HCT116 (cell line): ENCODE results near the gene FBXO42.

Source experiments
- CBX3 ChIP-seq: IDR thresholded peaks from 2 replicates; pipeline ENCODE4 v1.6.1; 2012; ENCODE audit warnings: low read depth
- EGR1 ChIP-seq: IDR thresholded peaks from 2 replicates; pipeline ENCODE4 v1.6.1; 2012; ENCODE audit warnings: low read depth
- EZH2 ChIP-seq: fragments of 200-600 bp; sonication (generic); IDR thresholded peaks from 2 replicates; pipeline ENCODE4 v1.6.1; 2017; ENCODE audit warnings: antibody characterized with exemption, mixed run types
- JUND ChIP-seq: IDR thresholded peaks from 2 replicates; pipeline ENCODE4 v1.6.1; 2012
- POLR2A ChIP-seq: IDR thresholded peaks from 2 replicates; pipeline ENCODE4 v1.7.0; 2011; ENCODE audit warnings: borderline replicate concordance; ENCODE audit not compliant: insufficient read depth, insufficient read length; ENCODE audit errors: extremely low read depth
- TCF7L2 ChIP-seq: IDR thresholded peaks from 2 replicates; pipeline ENCODE4 v1.7.0; 2011; ENCODE audit warnings: borderline replicate concordance, inconsistent platforms; ENCODE audit not compliant: insufficient read depth, insufficient read length; ENCODE audit errors: extremely low read depth
- ZNF274 ChIP-seq: fragments of 200-500 bp; sonication (Bioruptor generic); IDR thresholded peaks from 2 replicates; pipeline ENCODE4 v1.6.1; 2014; ENCODE audit warnings: mild to moderate bottlenecking, low read depth, low read length, inconsistent platforms
- TF ChIP-seq, protein P1 (sequence below), 3 experiments: fragments of 200-600 bp in 1 of 3; sonication (generic) in 1 of 3; IDR thresholded peaks in 2 of 3; conservative IDR thresholded peaks in 1 of 3; 2 replicates each; pipeline ENCODE4 v1.5.1; 2012 to 2017; ENCODE audit warnings: low read depth in 2 of 3, low read length in 2 of 3, antibody characterized with exemption in 1 of 3, borderline replicate concordance in 1 of 3, control low read depth in 1 of 3, mild to moderate bottlenecking in 1 of 3, mixed read lengths in 1 of 3, mixed run types in 1 of 3, moderate library complexity in 1 of 3; ENCODE audit not compliant: insufficient read depth in 1 of 3
- TF ChIP-seq, protein P2 (sequence below): IDR thresholded peaks from 2 replicates; pipeline ENCODE4 v1.6.1; 2011; ENCODE audit warnings: mild to moderate bottlenecking, low read length, moderate library complexity; ENCODE audit not compliant: insufficient replicate concordance; ENCODE audit errors: extremely low read depth
- TF ChIP-seq, protein P3 (sequence below): IDR thresholded peaks from 2 replicates; pipeline ENCODE4 v1.6.1; 2012

DNA sequence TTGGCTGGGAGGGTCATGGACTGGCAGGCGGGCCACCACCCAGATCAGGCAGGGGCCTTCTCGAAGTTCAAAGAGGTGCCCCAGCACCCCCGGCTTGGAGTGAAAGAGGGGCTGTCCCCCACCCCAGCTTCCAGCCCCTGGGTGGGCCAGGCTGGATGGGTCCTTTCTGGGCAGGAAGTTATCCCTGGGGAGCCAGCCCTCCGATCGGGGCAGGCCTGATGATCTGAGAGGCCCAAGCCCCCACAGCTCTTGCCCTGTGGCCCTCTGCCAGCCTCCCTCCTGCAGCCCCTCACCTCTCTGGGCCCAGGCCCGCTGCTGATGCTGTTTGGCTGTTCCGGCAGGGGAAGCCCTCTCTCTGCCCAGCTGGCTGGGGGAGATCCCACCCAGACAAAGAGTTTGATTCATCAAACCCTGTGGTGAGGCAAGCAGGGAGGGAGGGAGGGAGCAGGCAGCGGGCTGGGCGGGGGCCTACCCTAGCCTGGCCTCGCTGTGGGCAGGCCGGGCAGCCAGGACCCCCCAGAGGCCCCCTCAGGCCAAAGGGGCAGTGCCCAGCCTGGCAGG, 142.4 kb downstream of the FBXO42 start:
- TF ChIP-seq, protein P1, sequence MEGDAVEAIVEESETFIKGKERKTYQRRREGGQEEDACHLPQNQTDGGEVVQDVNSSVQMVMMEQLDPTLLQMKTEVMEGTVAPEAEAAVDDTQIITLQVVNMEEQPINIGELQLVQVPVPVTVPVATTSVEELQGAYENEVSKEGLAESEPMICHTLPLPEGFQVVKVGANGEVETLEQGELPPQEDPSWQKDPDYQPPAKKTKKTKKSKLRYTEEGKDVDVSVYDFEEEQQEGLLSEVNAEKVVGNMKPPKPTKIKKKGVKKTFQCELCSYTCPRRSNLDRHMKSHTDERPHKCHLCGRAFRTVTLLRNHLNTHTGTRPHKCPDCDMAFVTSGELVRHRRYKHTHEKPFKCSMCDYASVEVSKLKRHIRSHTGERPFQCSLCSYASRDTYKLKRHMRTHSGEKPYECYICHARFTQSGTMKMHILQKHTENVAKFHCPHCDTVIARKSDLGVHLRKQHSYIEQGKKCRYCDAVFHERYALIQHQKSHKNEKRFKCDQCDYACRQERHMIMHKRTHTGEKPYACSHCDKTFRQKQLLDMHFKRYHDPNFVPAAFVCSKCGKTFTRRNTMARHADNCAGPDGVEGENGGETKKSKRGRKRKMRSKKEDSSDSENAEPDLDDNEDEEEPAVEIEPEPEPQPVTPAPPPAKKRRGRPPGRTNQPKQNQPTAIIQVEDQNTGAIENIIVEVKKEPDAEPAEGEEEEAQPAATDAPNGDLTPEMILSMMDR (IDR thresholded peaks at IDR 0.05 in 2 of 3, conservative IDR thresholded peaks at IDR 0.05 in 1 of 3; ENCODE audit: borderline replicate concordance in 1 of 3, insufficient read depth in 1 of 3, low read depth in 2 of 3, low read length in 2 of 3): no peak
- TF ChIP-seq POLR2A (no peak), EGR1 (no peak), JUND (no peak), ZNF274 (no peak), TCF7L2 (no peak), EZH2 (no peak), CBX3 (no peak)
- TF ChIP-seq, protein P2, sequence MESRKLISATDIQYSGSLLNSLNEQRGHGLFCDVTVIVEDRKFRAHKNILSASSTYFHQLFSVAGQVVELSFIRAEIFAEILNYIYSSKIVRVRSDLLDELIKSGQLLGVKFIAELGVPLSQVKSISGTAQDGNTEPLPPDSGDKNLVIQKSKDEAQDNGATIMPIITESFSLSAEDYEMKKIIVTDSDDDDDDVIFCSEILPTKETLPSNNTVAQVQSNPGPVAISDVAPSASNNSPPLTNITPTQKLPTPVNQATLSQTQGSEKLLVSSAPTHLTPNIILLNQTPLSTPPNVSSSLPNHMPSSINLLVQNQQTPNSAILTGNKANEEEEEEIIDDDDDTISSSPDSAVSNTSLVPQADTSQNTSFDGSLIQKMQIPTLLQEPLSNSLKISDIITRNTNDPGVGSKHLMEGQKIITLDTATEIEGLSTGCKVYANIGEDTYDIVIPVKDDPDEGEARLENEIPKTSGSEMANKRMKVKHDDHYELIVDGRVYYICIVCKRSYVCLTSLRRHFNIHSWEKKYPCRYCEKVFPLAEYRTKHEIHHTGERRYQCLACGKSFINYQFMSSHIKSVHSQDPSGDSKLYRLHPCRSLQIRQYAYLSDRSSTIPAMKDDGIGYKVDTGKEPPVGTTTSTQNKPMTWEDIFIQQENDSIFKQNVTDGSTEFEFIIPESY: no peak
- TF ChIP-seq, protein P3, sequence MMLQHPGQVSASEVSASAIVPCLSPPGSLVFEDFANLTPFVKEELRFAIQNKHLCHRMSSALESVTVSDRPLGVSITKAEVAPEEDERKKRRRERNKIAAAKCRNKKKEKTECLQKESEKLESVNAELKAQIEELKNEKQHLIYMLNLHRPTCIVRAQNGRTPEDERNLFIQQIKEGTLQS: no peak
